Measurements from ENCODE around the gene CNTN6. TPM values are rescaled to one million over a fixed set of nuclear protein-coding genes. Genes with fewer than 3 reads are reported as not detected.

The CNTN6 gene
- total RNA-seq, 1 experiment from 2014 or later: not detected

DNA sequence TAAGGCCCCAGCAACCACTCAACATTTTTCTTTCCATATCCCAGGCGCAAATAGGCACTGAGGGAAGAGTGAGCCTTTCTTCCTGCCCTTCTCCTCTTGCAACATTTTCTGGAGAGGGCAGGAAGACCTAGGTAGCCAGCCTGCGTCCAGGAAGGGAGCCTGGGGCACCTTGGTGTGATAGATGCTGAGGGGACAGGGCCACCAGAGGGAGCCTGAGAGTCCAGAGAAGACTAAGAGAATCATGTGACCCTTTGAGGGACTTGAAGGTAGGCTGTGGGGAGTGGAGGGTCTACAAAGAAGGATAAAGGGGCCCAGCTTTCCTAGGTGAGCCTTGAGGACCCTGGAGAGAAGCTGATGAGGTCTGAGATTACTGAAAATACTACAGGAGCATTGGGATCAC, 346.6 kb downstream of the CNTN6 start:
- H3K27ac ChIP-seq (ENCODE audit: low read length): no peak overlapping the region
- no peaks in the 10 kb centered on the region for H3K4me1 ChIP-seq (ENCODE audit: control insufficient read depth, insufficient read depth, low read length)
- no peaks in the 10 kb centered on the region for H3K27me3 ChIP-seq (ENCODE audit: control insufficient read depth, insufficient read depth, low read length)
- no TSS peak for BruUV-seq (replicated peaks)
- H3K9me3 ChIP-seq (ENCODE audit: control insufficient read depth, insufficient read depth, low read depth, low read length): no peaks in the 10 kb centered on the region
- no peak overlapping the region for H3K4me3 ChIP-seq (ENCODE audit: low read depth in 2 of 2, low read length in 2 of 2)
- CTCF ChIA-PET: no interaction called here
- TF ChIP-seq POLR2AphosphoS5 (IDR thresholded peaks at IDR 0.05; ENCODE audit: low read depth, low read length): no peak
- TF ChIP-seq SIN3A (IDR thresholded peaks at IDR 0.05; ENCODE audit: borderline replicate concordance, insufficient read depth, low read depth, low read length): no peak
- no peak for TF ChIP-seq TCF7L2 (IDR thresholded peaks at IDR 0.05; ENCODE audit: low read depth, low read length)
- TF ChIP-seq, protein P1, sequence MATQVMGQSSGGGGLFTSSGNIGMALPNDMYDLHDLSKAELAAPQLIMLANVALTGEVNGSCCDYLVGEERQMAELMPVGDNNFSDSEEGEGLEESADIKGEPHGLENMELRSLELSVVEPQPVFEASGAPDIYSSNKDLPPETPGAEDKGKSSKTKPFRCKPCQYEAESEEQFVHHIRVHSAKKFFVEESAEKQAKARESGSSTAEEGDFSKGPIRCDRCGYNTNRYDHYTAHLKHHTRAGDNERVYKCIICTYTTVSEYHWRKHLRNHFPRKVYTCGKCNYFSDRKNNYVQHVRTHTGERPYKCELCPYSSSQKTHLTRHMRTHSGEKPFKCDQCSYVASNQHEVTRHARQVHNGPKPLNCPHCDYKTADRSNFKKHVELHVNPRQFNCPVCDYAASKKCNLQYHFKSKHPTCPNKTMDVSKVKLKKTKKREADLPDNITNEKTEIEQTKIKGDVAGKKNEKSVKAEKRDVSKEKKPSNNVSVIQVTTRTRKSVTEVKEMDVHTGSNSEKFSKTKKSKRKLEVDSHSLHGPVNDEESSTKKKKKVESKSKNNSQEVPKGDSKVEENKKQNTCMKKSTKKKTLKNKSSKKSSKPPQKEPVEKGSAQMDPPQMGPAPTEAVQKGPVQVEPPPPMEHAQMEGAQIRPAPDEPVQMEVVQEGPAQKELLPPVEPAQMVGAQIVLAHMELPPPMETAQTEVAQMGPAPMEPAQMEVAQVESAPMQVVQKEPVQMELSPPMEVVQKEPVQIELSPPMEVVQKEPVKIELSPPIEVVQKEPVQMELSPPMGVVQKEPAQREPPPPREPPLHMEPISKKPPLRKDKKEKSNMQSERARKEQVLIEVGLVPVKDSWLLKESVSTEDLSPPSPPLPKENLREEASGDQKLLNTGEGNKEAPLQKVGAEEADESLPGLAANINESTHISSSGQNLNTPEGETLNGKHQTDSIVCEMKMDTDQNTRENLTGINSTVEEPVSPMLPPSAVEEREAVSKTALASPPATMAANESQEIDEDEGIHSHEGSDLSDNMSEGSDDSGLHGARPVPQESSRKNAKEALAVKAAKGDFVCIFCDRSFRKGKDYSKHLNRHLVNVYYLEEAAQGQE (IDR thresholded peaks at IDR 0.05; ENCODE audit: insufficient read depth in 1 of 2, low read depth in 2 of 2, low read length in 1 of 2): no peak
- TF ChIP-seq, protein P2, sequence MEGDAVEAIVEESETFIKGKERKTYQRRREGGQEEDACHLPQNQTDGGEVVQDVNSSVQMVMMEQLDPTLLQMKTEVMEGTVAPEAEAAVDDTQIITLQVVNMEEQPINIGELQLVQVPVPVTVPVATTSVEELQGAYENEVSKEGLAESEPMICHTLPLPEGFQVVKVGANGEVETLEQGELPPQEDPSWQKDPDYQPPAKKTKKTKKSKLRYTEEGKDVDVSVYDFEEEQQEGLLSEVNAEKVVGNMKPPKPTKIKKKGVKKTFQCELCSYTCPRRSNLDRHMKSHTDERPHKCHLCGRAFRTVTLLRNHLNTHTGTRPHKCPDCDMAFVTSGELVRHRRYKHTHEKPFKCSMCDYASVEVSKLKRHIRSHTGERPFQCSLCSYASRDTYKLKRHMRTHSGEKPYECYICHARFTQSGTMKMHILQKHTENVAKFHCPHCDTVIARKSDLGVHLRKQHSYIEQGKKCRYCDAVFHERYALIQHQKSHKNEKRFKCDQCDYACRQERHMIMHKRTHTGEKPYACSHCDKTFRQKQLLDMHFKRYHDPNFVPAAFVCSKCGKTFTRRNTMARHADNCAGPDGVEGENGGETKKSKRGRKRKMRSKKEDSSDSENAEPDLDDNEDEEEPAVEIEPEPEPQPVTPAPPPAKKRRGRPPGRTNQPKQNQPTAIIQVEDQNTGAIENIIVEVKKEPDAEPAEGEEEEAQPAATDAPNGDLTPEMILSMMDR (IDR thresholded peaks at IDR 0.05): peak; percentile 13; the same call in 1 of the 2 replicates
- in situ Hi-C loops (cut with HindIII; ENCODE audit: low pct_unique_long_range_greater_than_20kb, low sequenced_read_pairs) (no loop called here), intact Hi-C loops (cut with micrococcal nuclease; ENCODE audit: unreplicated experiment) (no loop called here)
- POLR2A ChIA-PET: no interaction called here
- ATAC-seq (no peak), DNase-seq (ENCODE audit: low read depth, low spot score) (no peak)
- no peaks in the 10 kb centered on the region for H3K36me3 ChIP-seq (ENCODE audit: control insufficient read depth, insufficient read depth, low read length)

GRCh38 chr3:1442271-1442670, 349.4 kb downstream of the CNTN6 start:
- Histone ChIP-seq H3K27me3 (ENCODE audit: control insufficient read depth, insufficient read depth, low read length) (no peaks in the 10 kb centered on the region), H3K4me3 (ENCODE audit: low read depth in 2 of 2, low read length in 2 of 2) (no peak overlapping the region), H3K9me3 (ENCODE audit: control insufficient read depth, insufficient read depth, low read depth, low read length) (no peaks in the 10 kb centered on the region), H3K36me3 (ENCODE audit: control insufficient read depth, insufficient read depth, low read length) (no peaks in the 10 kb centered on the region), H3K4me1 (ENCODE audit: control insufficient read depth, insufficient read depth, low read length) (no peaks in the 10 kb centered on the region), H3K27ac (ENCODE audit: low read length) (no peak overlapping the region)
- ATAC-seq (no peak), DNase-seq (ENCODE audit: low read depth, low spot score) (no peak)
- ChIA-PET POLR2A (no interaction called here), CTCF (no interaction called here)
- in situ Hi-C loops (cut with HindIII; ENCODE audit: low pct_unique_long_range_greater_than_20kb, low sequenced_read_pairs): no loop called here
- TF ChIP-seq SIN3A (IDR thresholded peaks at IDR 0.05; ENCODE audit: borderline replicate concordance, insufficient read depth, low read depth, low read length) (no peak), TCF7L2 (IDR thresholded peaks at IDR 0.05; ENCODE audit: low read depth, low read length) (no peak), POLR2AphosphoS5 (IDR thresholded peaks at IDR 0.05; ENCODE audit: low read depth, low read length) (no peak)
- TF ChIP-seq, protein P1 (IDR thresholded peaks at IDR 0.05; ENCODE audit: insufficient read depth in 1 of 2, low read depth in 2 of 2, low read length in 1 of 2): no peak
- TF ChIP-seq, protein P2 (IDR thresholded peaks at IDR 0.05): no peak
- BruUV-seq (replicated peaks): no TSS peak
- intact Hi-C loops (cut with micrococcal nuclease; ENCODE audit: unreplicated experiment): no loop called here

All from Panc1 (cell line).